ENCODE results near the gene GPR158.

Gene GPR158

DNA sequence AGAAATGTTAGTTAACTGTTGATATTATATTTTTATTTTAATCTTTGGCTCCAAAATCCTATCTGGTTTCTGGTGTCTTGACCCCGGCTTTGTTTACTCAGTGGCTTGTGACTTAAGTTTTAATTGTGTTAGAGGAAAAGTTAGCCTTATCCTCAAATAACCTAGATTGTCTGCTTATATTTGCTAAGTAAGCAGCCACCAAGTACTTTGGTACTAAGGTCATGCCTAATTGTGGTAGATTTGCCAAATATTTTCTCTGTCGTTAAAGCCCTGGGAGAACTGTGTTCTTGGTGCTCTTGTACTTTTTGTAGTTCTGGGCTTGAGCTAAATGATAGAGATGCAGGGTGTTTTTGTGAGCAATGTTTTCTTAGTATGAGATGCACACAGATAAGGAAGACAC is 34.8 kb downstream of the GPR158 start:
- no peak for DNase-seq

DNA sequence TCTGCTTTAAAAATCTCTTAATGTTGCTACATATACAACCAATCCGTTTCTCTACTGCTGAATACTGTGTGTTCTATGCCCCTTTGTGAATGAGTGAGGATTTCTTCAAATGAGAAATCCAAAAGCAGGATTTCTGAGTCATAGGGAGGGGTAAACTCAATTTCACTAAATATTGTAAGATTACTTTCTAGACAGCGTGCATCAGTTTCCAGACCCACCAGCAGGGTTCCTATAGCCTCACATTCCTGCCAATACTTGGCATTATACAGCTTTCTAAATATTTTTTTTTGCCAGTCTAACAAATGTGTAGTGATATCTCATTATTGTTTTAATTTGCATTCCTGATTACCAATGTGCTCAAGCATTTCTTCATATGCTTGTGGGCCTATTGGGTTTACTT is 35.5 kb downstream of the GPR158 start:
- DNase-seq = no peak

DNA sequence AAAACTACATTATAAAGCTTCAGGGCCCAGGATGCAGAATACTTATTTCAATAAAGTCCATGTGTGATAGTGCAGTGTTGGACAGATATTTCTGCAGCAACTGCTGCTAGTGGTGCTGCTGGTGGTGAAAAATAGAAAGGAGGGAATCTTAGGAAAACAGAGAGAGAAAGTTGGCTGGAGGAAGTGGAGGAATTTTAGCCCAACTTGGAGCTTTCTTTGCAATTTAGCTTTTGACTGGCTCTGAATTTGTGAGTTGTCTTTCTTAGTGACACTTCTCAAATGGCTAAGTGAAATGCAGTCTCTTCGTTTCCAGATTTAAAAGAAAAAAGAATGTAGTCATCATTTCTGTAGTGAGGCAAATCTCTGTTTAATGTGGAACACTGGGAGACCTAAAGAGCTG is 45.4 kb downstream of the GPR158 start:
- no peak for DNase-seq

DNA sequence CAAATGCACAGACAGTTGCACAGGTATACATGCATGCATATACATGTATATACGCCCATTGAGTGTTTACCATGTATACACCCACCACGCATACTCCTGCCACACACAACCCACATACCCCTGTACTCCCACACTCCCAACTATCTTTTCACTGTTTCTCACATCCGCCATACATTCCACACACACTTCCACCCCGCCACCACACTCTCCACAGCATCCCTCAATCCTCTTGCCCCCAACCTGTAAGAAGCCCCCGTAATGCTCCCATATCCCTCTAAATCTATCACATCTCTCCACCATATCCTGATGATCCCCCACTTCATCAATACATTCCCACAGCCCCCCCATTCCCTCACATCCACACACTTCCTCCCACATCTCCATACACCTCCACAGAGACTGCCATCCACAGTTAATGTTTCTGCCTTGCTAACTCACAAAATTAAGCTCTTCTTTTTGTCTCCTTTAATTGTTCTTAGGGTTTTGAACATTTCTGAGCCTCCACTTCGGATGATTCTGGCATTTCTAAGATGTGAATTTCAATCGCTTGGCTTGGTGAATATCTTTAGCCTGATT is 47.4 kb downstream of the GPR158 start:
- DNase-seq = no peak

DNA sequence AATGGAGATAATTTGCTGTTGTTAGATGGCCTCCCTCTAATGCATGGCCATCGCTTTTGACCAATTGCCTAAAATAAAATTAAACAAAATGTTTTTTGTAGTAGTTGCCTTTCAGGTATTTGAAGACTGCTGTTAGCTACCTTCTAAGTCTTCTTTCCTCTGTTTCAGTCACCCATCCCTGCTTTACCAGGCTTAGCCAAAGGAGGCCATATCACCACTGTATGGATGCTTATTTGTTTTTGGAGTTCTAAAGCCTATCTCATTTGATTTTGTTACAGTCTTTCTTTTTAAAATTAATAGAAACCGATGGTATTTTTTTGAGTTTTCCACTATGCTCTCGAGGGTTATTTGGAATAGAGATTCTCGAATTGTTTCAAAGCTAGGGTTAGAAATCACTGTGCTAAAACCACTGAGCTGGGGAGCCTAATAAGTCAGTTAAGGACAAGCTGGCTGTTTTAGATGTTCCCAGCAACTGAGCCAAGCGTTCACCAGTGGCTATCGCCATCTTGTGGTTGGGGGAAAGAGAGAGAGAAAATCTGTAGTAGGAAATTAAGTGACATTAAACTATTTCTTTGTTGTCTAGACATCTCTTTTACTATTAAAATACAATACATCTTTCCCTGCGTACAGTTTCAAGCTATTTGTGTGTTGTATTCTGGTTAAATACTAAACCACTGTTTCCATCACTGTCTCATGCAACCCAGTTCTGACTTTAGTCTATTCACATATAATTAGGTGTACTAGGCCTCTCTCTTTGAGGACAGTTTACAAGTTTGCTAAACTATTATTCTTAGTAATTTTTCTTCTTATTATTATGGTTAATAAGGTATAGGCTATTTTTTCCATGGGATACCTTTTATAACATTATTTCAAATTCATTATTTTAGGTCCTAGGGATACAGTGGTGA is 52.2 kb downstream of the GPR158 start:
- DNase-seq = no peak

DNA sequence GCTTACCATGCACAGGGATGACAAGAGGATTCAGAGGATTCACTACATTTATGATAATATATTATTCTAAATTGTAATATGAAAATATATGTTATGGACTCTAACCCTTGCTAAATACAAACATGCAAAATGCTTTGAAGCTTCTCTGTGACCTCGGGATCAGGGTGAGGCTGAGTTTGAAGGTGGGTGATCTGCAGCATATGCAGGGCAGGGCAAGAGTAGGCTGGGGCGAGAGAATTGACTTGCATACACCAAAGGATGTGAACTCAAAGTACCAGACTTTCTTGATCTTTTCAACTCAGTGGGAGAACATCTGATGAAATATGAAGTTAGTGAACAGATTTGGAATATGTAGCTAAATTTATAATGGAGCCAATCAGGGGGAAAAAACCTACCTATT is 57.0 kb downstream of the GPR158 start:
- no peak for DNase-seq

DNA sequence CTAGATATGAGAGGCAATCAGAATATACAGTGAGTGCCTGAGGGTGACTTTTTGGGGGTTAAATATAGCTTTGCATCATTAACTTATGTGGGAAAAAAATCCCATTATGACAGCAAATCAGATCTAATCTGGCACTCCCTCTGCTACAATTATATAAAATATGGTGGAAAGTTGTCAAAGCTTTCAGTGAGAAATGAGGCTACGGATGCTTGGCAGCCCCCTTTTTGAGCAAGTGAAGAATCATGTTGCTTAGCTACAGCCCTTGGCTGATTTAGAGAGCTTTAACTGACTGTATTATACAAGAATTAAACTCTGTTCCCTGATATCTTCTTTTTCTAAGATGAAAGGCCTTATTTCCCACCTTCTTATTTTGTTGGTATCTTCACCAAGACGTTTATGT is 57.4 kb downstream of the GPR158 start:
- no peak for DNase-seq

DNA sequence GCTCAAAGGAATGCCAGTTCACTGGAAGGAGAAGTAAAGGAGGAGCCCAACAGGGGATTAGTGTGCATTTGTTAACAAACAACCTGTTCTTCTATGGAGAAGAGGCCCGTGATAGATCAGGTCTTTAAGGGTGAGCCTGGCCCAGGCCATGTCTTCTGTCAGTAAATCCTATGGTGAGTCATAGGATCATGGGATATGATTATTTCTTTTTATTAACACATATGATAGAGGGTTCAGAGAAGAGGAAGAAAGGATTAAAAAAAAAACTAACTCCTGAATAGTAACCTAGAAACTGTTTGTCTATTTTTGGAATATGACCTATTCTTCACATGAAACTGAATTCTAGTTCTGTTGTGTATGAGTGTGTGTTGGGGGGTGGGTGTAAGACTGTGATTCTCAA is 70.4 kb downstream of the GPR158 start:
- no peak for DNase-seq

DNA sequence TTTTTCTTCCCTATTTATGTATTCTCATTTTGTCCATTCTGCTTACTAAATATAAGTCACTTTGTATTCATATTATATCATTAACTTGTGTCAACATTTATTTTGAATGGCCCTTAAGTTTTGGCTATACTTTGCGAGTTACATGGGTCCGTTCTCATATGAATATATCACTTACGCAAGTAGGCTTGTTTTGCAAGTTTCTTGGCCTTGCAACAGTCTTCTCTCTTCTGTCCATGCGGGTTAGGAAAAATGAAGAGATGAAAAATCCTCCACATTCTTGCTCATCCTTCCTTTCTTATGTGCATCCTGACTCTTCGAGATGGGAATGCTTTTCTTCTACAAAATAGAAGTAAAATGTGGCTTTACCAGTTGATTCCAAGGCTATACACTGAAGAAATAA is 82.8 kb downstream of the GPR158 start:
- DNase-seq = no peak

DNA sequence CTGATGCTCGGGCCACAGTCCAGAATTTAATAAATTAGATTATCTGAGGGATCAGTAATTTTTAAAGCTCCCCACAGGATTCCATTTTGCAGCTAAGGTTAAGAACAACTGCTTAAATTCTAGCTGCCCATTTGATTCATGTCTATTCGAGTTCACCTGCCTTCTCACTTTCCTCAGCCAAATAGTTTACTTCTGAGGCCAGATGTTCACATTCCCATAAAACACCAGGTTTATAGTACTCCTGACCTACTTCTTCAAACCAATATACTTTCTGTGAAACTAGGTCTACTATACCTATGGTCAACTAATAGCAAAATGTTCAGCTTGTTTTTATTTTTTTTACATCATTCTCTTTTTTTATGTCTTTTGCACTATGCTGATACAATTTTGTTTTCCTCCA is 86.3 kb downstream of the GPR158 start:
- no peak for DNase-seq

DNA sequence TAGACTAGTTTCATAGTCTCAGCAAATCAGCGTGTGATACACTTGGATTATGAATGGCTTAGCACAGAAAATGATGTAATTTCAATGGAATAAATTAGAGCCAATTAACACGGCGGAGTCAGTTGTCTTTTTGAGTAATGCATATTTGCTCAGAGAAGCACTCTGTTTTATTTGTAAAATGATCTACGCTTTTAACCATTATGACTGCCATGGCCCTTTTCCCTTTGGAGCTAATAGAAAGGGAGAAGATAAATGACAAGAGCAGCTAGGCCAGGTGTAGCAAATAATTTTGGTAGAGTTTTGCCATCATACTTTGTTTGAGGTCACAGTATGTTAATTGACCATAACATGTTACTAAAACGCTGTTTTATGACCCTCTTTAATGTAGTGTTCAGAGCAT is 86.8 kb downstream of the GPR158 start:
- no peak for DNase-seq

DNA sequence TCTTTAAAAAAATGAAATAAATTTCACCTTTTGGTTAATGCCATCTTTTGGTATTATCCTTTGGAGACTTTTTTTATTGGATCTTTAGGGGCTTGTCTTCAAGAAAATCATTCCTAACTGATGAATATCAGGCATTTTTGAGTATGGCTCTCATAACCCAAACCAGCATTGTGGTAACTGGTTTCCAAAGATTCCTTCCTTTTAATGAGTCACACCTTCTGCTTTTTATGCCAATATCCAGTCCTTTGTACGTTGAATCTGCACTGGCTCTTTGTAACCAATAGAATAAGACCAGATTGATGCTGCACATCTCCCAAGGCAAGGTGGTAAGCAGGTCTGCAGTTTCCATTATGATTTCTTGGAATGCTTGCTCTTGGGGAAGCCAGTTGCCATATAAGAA is 89.1 kb downstream of the GPR158 start:
- no peak for DNase-seq

DNA sequence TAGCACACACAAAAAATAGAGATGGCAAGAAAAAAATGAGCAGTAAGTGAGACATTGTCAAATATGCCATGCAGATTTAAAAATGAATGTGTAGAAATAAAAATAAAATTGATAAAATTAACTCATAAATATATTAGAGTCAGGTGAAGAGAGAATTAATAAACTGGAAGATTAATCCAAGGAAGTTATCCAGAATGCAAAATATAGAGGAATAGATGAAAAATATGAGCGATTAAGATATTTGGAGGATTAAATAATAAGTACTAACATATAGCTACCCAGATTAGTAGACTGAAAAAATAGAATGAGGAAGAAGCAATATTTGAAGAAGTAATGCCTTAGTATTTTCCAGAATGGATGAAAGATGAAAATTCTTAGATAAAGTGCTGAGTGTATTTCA is 103.4 kb downstream of the GPR158 start:
- no peak for DNase-seq

DNA sequence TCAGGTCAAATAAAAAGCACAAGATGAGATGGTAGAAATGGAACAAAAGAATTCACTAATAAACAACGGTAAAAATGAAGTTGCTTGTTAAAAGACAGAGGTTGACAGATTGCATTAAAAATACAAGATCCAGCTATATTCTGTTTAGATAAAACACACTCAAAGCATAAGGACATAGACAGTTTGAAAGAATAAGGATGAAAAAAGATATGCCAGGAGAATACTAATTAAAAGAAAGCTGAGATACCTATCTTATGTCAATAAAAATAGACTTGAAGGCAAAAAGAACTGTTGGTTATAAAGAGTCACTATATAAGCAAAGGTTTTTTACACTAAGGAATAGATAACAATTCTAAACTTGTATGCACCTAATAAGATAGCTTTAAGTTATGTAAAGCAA is 105.3 kb downstream of the GPR158 start:
- no peak for DNase-seq

DNA sequence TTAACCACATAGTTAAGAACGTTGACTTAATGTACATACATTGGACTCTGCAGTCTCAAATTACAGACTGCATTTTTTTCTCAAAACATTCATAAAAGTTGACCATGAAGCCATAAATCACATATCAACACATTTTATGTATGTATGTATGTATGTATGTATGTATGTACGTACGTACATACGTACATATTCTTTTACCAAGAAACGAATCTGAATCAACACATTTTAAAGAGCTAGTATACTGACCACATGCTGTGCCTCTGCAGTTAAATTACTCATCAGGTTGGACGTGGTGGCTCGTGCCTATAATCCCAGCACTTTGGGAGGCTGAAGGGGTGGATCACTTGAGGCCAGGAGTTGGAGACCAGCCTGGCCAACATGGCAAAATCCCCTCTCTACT is 105.8 kb downstream of the GPR158 start:
- no peak for DNase-seq

DNA sequence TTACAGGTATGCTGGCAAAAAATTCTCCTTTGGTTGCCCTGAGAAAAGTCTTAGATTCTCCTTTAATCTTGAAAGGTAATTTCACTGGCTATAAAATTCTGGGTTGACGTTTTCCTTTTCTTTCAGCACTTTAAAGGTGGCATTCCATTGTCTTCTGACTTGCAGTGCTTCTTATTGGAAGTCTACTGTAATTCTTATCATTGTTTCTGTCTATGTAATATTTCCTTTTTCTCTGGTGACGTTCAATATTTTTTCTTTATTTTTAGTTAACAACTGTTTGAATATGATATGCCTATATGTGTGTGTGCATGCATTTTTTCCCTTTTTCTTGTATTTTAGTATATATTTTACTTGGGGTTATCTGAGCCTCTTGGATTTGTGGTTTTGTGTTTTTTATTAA is 111.0 kb downstream of the GPR158 start:
- no peak for DNase-seq

DNA sequence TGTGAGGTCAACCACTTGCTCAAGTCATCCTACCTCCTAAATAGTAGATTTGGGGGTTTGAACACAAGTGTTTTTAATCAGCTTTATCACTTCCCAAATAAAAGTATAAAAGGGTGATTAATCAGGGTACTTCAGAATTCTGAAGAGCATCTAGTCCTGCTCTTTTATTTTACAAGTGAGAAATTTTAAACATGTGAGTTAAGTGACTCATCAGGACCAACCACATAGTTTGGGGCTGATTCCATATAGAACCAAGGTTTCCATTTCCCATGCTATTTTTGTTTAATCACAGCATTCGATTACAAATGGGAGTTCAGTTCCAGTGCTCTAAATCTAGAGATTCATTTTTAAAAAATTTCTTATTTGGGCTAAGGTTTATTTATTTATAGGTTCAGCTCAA is 113.4 kb downstream of the GPR158 start:
- no peak for DNase-seq

DNA sequence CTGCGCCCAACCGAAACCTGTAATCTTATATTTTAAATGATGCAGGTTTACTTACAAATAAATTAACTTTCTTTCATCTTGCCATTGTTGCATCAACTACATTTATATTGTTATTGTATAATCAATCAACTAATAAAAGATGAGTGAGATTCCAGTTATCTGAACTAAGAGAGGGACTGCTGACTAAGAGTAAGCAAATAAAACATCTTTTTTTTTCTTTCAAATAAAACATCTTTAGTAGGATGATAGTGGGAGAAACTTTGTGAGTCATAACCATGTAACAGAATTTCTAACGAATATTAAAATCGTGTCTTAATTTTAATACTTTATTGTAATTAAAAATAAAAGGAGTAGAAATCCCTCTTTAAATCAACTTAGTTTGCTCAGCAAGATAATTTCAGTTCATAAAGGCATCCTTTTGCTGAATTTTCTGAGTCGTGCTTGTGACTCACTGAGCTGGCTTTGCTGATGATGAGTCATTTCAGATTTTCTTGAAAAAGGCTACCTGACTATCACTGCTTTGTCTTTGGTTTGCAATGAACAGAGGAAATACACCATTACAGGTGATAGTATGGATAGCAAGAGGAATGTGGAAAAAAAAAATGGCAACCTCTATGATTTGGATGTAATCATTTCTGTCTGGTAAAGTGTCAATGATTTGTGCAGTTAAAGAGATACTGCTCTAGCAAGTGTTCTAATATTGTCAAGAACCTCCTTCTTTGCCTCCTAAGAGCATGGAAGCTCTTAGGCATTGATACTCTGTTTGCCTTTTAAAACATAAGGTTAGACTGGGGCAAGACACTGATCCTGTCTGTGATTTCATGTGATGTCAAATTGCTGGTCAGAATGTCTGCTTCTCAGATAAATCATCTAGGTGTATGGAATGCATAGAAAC is 119.5 kb downstream of the GPR158 start:
- DNase-seq = no peak

DNA sequence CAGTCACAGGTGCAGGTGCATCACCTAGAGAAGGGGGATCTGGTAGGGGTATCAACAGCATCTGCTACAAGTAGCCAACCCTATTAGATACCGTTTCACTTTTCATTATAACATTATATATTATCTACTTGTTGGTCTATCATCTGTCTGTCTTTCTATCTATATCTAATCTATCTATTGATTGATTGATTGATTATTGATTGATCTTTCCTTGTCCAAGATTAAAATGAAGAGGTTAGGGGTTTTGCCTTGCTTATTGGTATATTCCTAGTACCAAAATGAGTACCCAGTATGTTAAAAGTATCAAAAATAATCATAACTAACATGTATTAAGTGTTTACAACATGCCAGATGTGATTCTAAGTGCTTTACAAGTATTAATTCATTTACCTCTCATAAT is 121.5 kb downstream of the GPR158 start:
- no peak for DNase-seq

DNA sequence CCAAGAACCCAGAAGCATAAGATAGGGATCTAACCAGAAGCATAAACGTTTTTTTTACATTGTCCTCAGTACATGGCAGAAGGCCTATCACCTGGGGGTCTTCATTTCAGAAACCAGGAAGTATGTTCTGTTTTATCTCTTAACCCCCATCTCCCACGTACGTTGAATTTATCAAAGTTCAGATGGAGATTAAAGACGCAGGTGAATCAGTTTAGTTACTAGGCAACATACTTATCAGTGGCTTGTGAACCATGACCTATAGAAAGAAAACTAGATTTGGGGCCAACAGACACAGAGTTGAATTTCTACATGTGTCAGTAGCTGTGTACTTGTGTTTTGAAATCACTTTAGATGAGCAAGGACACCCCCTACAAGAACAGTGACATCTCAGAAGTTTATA is 122.7 kb downstream of the GPR158 start:
- DNase-seq = no peak

DNA sequence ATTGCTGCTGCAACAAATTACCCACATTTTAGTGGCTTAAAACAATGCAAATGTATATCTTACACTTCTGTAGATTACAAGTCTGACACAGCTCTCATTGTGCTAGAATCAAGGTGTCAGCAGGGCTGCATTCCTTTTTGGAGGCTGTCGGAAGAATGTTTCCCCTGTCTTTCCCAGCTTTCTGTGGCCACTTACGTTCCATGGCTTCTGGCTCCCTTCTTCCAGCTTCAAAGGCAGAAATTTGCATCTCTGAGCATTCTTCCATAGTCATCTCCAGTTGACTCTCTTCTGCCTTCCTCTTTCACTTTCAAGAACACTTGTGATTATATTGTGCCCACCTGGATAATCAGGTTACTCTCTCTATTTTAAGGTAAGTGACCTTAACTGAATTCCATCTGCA is 125.3 kb downstream of the GPR158 start:
- DNase-seq = no peak

DNA sequence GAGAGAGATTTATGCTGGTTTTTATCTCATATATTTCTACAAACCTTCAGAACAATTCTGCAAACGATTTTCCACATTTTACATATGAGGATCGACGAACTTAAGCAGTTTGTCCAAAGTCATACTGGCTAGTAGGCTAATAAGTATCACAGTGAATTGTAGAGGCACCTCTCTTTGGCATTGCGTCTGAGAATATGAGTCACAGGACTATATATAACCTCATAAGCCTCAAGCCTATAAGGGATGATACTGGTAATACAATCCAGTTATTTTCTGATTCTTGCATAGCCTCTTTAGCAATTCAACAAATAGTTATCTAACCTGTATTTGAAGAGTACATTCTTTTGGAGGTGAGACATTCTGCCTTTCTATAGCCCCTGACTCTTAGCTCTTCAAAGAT is 129.8 kb downstream of the GPR158 start:
- no peak for DNase-seq

DNA sequence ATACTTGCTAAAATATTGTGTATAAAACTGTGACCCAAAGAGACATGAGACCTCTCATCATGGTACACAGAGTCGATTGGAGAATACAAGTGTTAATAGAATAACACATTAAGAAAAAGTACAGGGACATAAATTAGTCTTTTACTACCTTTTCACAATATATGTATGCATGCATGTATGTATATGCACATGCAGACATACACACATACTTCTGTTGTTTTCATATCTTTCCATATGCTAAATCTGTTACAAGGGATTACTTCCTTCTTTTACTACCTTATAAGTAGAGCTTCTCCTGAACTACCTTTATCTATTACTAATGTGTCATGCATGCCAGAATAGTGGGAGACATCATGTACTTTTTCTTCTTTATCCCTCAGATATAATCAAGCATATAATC is 131.6 kb downstream of the GPR158 start:
- DNase-seq = no peak

DNA sequence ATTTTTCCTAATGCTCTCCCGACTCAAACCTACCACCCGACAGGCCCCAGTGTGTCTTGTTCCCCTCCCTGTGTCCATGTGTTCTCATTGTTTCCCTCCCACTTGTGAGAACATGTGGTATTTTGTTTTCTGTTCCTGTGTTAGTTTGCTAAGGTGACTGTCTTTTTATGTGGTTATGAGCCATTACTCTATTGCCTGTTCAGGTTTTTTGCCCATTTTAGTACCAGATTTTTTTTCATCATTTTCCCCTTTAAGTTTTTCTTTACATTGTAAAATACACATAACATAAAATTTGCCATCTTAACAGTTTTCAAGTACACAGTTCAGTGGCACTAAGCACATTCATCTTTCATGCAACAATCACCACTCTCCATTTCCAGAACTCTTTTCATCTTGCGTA is 133.5 kb downstream of the GPR158 start:
- no peak for DNase-seq

All from activated CD4-positive, alpha-beta T cell treated with anti-CD3 and anti-CD28 coated beads, Interleukin-2, amount 50 U/mL, for 4 hours (primary cell).